H9 (cell line): ENCODE data around the gene PIK3C3. TPM values are rescaled to one million over a fixed set of nuclear protein-coding genes. Genes with fewer than 3 reads are reported as not detected.

Experiments used
- DNase-seq: peaks from one replicate; pipeline ENCODE4 v3.0.0-alpha.2; 2017
- H2AFZ ChIP-seq: one replicate; pipeline ENCODE4 v1.6.1; 2013; ENCODE audit warnings: mild to moderate bottlenecking, low read length, control low read depth, moderate library complexity
- H2AK5ac ChIP-seq: 2 replicates; pipeline ENCODE4 v1.6.1; 2013; ENCODE audit warnings: low read length, control low read depth, mixed read lengths; ENCODE audit not compliant: insufficient read length
- H2BK120ac ChIP-seq: one replicate; pipeline ENCODE4 v1.6.1; 2013; ENCODE audit warnings: low read depth, mild to moderate bottlenecking, low read length, control low read depth, inconsistent platforms; ENCODE audit not compliant: poor library complexity, severe bottlenecking
- H2BK12ac ChIP-seq: 2 replicates; pipeline ENCODE4 v1.6.1; 2013; ENCODE audit warnings: low read length, control low read depth, mixed read lengths, low read depth; ENCODE audit not compliant: insufficient read length
- H2BK15ac ChIP-seq: 2 replicates; pipeline ENCODE4 v1.6.1; 2013; ENCODE audit warnings: low read depth, low read length, control low read depth
- H2BK20ac ChIP-seq: one replicate; pipeline ENCODE4 v1.6.1; 2013; ENCODE audit warnings: low read depth, mild to moderate bottlenecking, low read length, control low read depth, inconsistent platforms; ENCODE audit not compliant: poor library complexity, severe bottlenecking
- H2BK5ac ChIP-seq: 2 replicates; pipeline ENCODE4 v1.6.1; 2013; ENCODE audit warnings: low read length, control low read depth, mixed read lengths; ENCODE audit not compliant: insufficient read length
- H3K14ac ChIP-seq: 2 replicates; pipeline ENCODE4 v1.6.1; 2013; ENCODE audit warnings: low read length, control low read depth; ENCODE audit not compliant: insufficient read depth
- H3K18ac ChIP-seq: 2 replicates; pipeline ENCODE4 v1.6.1; 2013; ENCODE audit warnings: low read depth, mild to moderate bottlenecking, mixed read lengths, low read length, control low read depth; ENCODE audit not compliant: insufficient read length
- H3K23ac ChIP-seq: 2 replicates; pipeline ENCODE4 v1.6.1; 2013; ENCODE audit warnings: low read length, control low read depth, mixed read lengths, low read depth; ENCODE audit not compliant: insufficient read length
- H3K23me2 ChIP-seq: 2 replicates; pipeline ENCODE4 v1.6.1; 2013; ENCODE audit warnings: low read depth, mild to moderate bottlenecking, mixed read lengths, low read length, control low read depth; ENCODE audit not compliant: insufficient read length, poor library complexity, severe bottlenecking
- H3K27ac ChIP-seq: 2 replicates; pipeline ENCODE4 v1.5.1; 2013; ENCODE audit warnings: low read length, control low read depth, mixed read lengths, low read depth; ENCODE audit not compliant: insufficient read length
- H3K27me3 ChIP-seq: 2 replicates; pipeline ENCODE4 v1.6.1; 2013; ENCODE audit warnings: low read length, control low read depth, inconsistent platforms; ENCODE audit not compliant: insufficient read depth
- H3K4ac ChIP-seq: 2 replicates; pipeline ENCODE4 v1.6.1; 2013; ENCODE audit warnings: low read depth, mild to moderate bottlenecking, control low read depth, inconsistent platforms, low read length, moderate library complexity
- H3K4me1 ChIP-seq: 2 replicates; pipeline ENCODE4 v1.6.1; 2013; ENCODE audit warnings: low read length, control low read depth, inconsistent platforms; ENCODE audit not compliant: insufficient read depth
- H3K4me2 ChIP-seq: 2 replicates; pipeline ENCODE4 v1.6.1; 2013; ENCODE audit warnings: low read length, control low read depth, mixed read lengths; ENCODE audit not compliant: insufficient read length, insufficient read depth
- H3K56ac ChIP-seq: 2 replicates; pipeline ENCODE4 v1.6.1; 2013; ENCODE audit warnings: low read depth, mild to moderate bottlenecking, mixed read lengths, low read length, control low read depth; ENCODE audit not compliant: insufficient read length
- H3K79me1 ChIP-seq: 2 replicates; pipeline ENCODE4 v1.6.1; 2013; ENCODE audit warnings: low read depth, mild to moderate bottlenecking, moderate library complexity, low read length, control low read depth, inconsistent platforms; ENCODE audit not compliant: insufficient read depth, poor library complexity, severe bottlenecking
- H3K79me2 ChIP-seq: 2 replicates; pipeline ENCODE4 v1.6.1; 2013; ENCODE audit warnings: low read length, control low read depth, inconsistent platforms; ENCODE audit not compliant: insufficient read depth
- H3K9ac ChIP-seq: 2 replicates; pipeline ENCODE4 v1.6.1; 2013; ENCODE audit warnings: low read length, control low read depth, mixed read lengths; ENCODE audit not compliant: insufficient read length; ENCODE audit errors: extremely low read depth
- H3K9me3 ChIP-seq: one replicate; pipeline ENCODE4 v1.6.1; 2013; ENCODE audit warnings: low read depth, low read length, inconsistent platforms; ENCODE audit not compliant: control insufficient read depth
- H3T11ph ChIP-seq: one replicate; pipeline ENCODE4 v1.6.1; 2013; ENCODE audit warnings: mild to moderate bottlenecking, low read length, control low read depth, inconsistent platforms
- H4K20me1 ChIP-seq: one replicate; pipeline ENCODE4 v1.6.1; 2013; ENCODE audit not compliant: control insufficient read depth, insufficient read length, insufficient read depth
- H4K5ac ChIP-seq: 2 replicates; pipeline ENCODE4 v1.6.1; 2013; ENCODE audit warnings: low read depth, mild to moderate bottlenecking, mixed read lengths, low read length, control low read depth; ENCODE audit not compliant: insufficient read length
- H4K8ac ChIP-seq: replicated peaks from 2 replicates; pipeline ENCODE4 v1.6.1; 2013; ENCODE audit warnings: low read length, control low read depth, mixed read lengths, low read depth; ENCODE audit not compliant: insufficient read length
- H4K91ac ChIP-seq: 2 replicates; pipeline ENCODE4 v1.6.1; 2013; ENCODE audit warnings: low read depth, mild to moderate bottlenecking, moderate library complexity, mixed read lengths, low read length, control low read depth; ENCODE audit not compliant: insufficient read length
- H3K27ac Mint-ChIP-seq, 3 experiments: 2 replicates in 2 of 3; 3 replicates in 1 of 3; pipeline ENCODE4 v1.8.0; 2020 to 2021; ENCODE audit warnings: mixed read lengths in 3 of 3, mild to moderate bottlenecking in 1 of 3, moderate library complexity in 1 of 3
- H3K27me3 Mint-ChIP-seq: 2 replicates; pipeline ENCODE4 v1.8.0; 2021; ENCODE audit warnings: low read depth, mild to moderate bottlenecking, moderate library complexity, mixed read lengths
- H3K36me3 Mint-ChIP-seq, 3 experiments: 2 replicates in 2 of 3; 3 replicates in 1 of 3; pipeline ENCODE4 v1.8.0; 2020 to 2021; ENCODE audit warnings: low read depth in 3 of 3, mixed read lengths in 3 of 3; ENCODE audit not compliant: insufficient read depth in 1 of 3
- H3K4me1 Mint-ChIP-seq, 2 experiments: 2 replicates each; pipeline ENCODE4 v1.8.0; 2020; ENCODE audit warnings: mixed read lengths in 2 of 2
- H3K4me3 Mint-ChIP-seq, 2 experiments: 2 replicates in 1 of 2; 3 replicates in 1 of 2; pipeline ENCODE4 v1.8.0; 2020 to 2021; ENCODE audit warnings: mild to moderate bottlenecking in 2 of 2, mixed read lengths in 2 of 2, moderate library complexity in 1 of 2
- H3K9me3 Mint-ChIP-seq, 2 experiments: 2 replicates in 1 of 2; 3 replicates in 1 of 2; pipeline ENCODE4 v1.8.0; 2020; ENCODE audit warnings: mild to moderate bottlenecking in 2 of 2, mixed read lengths in 2 of 2, moderate library complexity in 1 of 2
- WGBS: extraction: QIAGEN DNeasy Blood & Tissue Kit; methylation state at CpG from one replicate; pipeline ENCODE4 v1.1.7; 2013; ENCODE audit warnings: missing lambda C conversion rate, low lambda C conversion rate, mixed read lengths; ENCODE audit not compliant: insufficient read length; ENCODE audit errors: extremely low coverage; 5-methylcytosine and 5-hydroxymethylcytosine counted together
- total RNA-seq: library from RNA; stranded (reverse); gene quantifications from 2 replicates; pipeline ENCODE4 v1.2.1, GENCODE V29; 2021
- TF ChIP-seq, protein P1 (sequence below): fragments of 200-600 bp; sonication (generic); conservative IDR thresholded peaks from 3 replicates; pipeline ENCODE4 v1.8.0; 2021; ENCODE audit warnings: antibody characterized with exemption, mild to moderate bottlenecking

The PIK3C3 gene
- total RNA-seq, 1 experiment from 2014 or later: 48.8 TPM

DNA sequence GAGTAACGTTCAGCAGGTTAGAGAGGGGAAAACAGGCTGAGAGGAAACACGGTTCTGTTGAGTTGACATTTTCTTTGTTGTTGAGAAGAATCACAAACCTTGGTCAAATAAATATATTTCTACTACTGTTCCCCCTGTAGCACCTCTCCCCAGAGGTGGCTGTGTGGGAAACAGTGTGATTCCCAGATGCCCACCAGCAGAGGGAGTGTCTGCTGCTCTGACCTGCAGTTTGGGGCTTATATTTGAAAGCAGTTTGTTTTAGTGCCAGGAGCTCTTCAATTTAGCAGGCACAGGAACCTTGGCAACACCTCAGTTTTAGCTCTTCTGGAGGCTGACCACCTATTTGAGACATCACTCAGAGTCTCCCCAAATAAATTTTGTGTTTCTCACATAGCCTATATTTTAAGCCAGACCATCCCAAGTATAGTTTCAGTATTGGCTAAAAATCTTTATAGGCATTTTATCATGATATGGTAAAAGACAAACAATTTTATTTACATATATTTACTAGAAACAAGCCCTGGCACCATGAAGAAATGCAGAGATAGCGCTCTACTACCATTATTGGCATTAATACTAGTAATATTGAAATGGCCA lies 75.7 kb downstream of the PIK3C3 start:
- no peak overlapping the region for H3K4ac ChIP-seq
- no peak overlapping the region for H4K5ac ChIP-seq
- H3K23me2 ChIP-seq: no peaks in the 10 kb centered on the region
- no peaks in the 10 kb centered on the region for H3K4me1 ChIP-seq
- H2BK15ac ChIP-seq: no peak overlapping the region
- H4K20me1 ChIP-seq: no peaks in the 10 kb centered on the region
- H2BK120ac ChIP-seq: no peak overlapping the region
- TF ChIP-seq, protein P1, sequence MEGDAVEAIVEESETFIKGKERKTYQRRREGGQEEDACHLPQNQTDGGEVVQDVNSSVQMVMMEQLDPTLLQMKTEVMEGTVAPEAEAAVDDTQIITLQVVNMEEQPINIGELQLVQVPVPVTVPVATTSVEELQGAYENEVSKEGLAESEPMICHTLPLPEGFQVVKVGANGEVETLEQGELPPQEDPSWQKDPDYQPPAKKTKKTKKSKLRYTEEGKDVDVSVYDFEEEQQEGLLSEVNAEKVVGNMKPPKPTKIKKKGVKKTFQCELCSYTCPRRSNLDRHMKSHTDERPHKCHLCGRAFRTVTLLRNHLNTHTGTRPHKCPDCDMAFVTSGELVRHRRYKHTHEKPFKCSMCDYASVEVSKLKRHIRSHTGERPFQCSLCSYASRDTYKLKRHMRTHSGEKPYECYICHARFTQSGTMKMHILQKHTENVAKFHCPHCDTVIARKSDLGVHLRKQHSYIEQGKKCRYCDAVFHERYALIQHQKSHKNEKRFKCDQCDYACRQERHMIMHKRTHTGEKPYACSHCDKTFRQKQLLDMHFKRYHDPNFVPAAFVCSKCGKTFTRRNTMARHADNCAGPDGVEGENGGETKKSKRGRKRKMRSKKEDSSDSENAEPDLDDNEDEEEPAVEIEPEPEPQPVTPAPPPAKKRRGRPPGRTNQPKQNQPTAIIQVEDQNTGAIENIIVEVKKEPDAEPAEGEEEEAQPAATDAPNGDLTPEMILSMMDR: peak; percentile 81
- H2BK12ac ChIP-seq: no peak overlapping the region
- H3K9me3 ChIP-seq: no peaks in the 10 kb centered on the region
- no peak overlapping the region for H2BK5ac ChIP-seq
- no peak overlapping the region for H3K18ac ChIP-seq
- no peak overlapping the region for H3K56ac ChIP-seq
- no peak overlapping the region for H3T11ph ChIP-seq
- WGBS: no CpG with 5 or more reads among the region's 3 CpGs
- Mint-ChIP-seq H3K36me3 (peaks cover 6 to 32% (median 21%) of the 10 kb centered on the region in 3 experiments; a peak in 6 of 7 replicates), H3K27me3 (no peaks in the 10 kb centered on the region), H3K4me3 (no peak overlapping the region; a peak in 1 of 5 replicates), H3K4me1 (no peaks in the 10 kb centered on the region), H3K9me3 (no peaks in the 10 kb centered on the region), H3K27ac (no peak overlapping the region)
- no peak overlapping the region for H3K27ac ChIP-seq
- H3K9ac ChIP-seq: no peak overlapping the region
- peak; percentile 68 for DNase-seq
- no peak overlapping the region for H4K8ac ChIP-seq
- H3K4me2 ChIP-seq: no peak overlapping the region
- no peak overlapping the region for H4K91ac ChIP-seq
- no peak overlapping the region for H2AFZ ChIP-seq
- no peak overlapping the region for H3K23ac ChIP-seq
- H3K14ac ChIP-seq: no peak overlapping the region
- H3K79me2 ChIP-seq: no peaks in the 10 kb centered on the region
- no peaks in the 10 kb centered on the region for H3K79me1 ChIP-seq
- no peaks in the 10 kb centered on the region for H3K27me3 ChIP-seq
- no peak overlapping the region for H2AK5ac ChIP-seq
- no peak overlapping the region for H2BK20ac ChIP-seq
